Fibroblast of the conjunctiva (primary cell): ENCODE measurements around the gene CEP41.

Experiments
- DNase-seq: peaks from one replicate; pipeline ENCODE4 v3.0.0-alpha.2; 2010; ENCODE audit warnings: low read depth

Gene CEP41

GRCh38 chr7:130418306-130418705, 22.5 kb downstream of the CEP41 start:
- no peak for DNase-seq

GRCh38 chr7:130417213-130417612, 23.6 kb downstream of the CEP41 start:
- no peak for DNase-seq

GRCh38 chr7:130415006-130415405, 25.8 kb downstream of the CEP41 start:
- no peak for DNase-seq

GRCh38 chr7:130413201-130413600, 27.6 kb downstream of the CEP41 start:
- DNase-seq: no peak

- no peak for DNase-seq
Observed at GRCh38 chr7:130410868-130411541, 29.8 kb downstream of the CEP41 start.

GRCh38 chr7:130409712-130410072, 31.1 kb downstream of the CEP41 start:
- DNase-seq: no peak

GRCh38 chr7:130409067-130409711, 31.6 kb downstream of the CEP41 start:
- no peak for DNase-seq

- DNase-seq: no peak
Observed at GRCh38 chr7:130405003-130405402, 35.8 kb downstream of the CEP41 start.

- peak; percentile 47 for DNase-seq
Observed at GRCh38 chr7:130401578-130401977, 39.2 kb downstream of the CEP41 start.

- DNase-seq: no peak
Observed at GRCh38 chr7:130401101-130401500, 39.7 kb downstream of the CEP41 start.

- DNase-seq: peak; percentile 92
Observed at GRCh38 chr7:130400120-130400572, 40.7 kb downstream of the CEP41 start.

- DNase-seq: no peak
Observed at GRCh38 chr7:130398526-130399090, 42.2 kb downstream of the CEP41 start.

GRCh38 chr7:130397758-130398073, 43.1 kb downstream of the CEP41 start:
- no peak for DNase-seq

GRCh38 chr7:130397051-130397757, 43.6 kb downstream of the CEP41 start:
- no peak for DNase-seq

GRCh38 chr7:130396109-130396508, 44.7 kb downstream of the CEP41 start:
- DNase-seq: no peak

GRCh38 chr7:130395421-130395820, 45.4 kb downstream of the CEP41 start:
- no peak for DNase-seq

- DNase-seq: no peak
Observed at GRCh38 chr7:130394421-130395195, 46.2 kb downstream of the CEP41 start.

GRCh38 chr7:130393841-130394411, 46.9 kb downstream of the CEP41 start:
- no peak for DNase-seq

GRCh38 chr7:130393101-130393561, 47.7 kb downstream of the CEP41 start:
- peak; percentile 22 for DNase-seq

- no peak for DNase-seq
Observed at GRCh38 chr7:130390486-130390885, 50.3 kb downstream of the CEP41 start.

GRCh38 chr7:130388671-130389070, 52.1 kb downstream of the CEP41 start:
- no peak for DNase-seq
